Neuronal stem cell (in vitro differentiated cells): ENCODE measurements around the gene RAB21.

ENCODE experiments used
- DNase-seq: peaks from one replicate; pipeline ENCODE4 v3.0.0-alpha.2; 2013; ENCODE audit warnings: low spot score
- H2AFZ ChIP-seq: one replicate; pipeline ENCODE4 v1.6.1; 2013; ENCODE audit warnings: mild to moderate bottlenecking, low read length, inconsistent platforms
- H2AK5ac ChIP-seq: 2 replicates; pipeline ENCODE4 v1.6.1; 2013; ENCODE audit warnings: low read depth, mild to moderate bottlenecking, inconsistent platforms, low read length, moderate library complexity, mixed read lengths
- H2BK120ac ChIP-seq: 2 replicates; pipeline ENCODE4 v1.6.1; 2013; ENCODE audit warnings: low read depth, mild to moderate bottlenecking, inconsistent platforms, low read length, moderate library complexity, mixed read lengths
- H2BK12ac ChIP-seq: one replicate; pipeline ENCODE4 v1.6.1; 2013; ENCODE audit warnings: low read length, inconsistent platforms
- H2BK15ac ChIP-seq: 2 replicates; pipeline ENCODE4 v1.6.1; 2013; ENCODE audit warnings: mild to moderate bottlenecking, low read length, inconsistent platforms, mixed read lengths
- H2BK5ac ChIP-seq: one replicate; pipeline ENCODE4 v1.6.1; 2013; ENCODE audit warnings: inconsistent platforms, mild to moderate bottlenecking, low read length, moderate library complexity
- H3K14ac ChIP-seq: one replicate; pipeline ENCODE4 v1.6.1; 2013; ENCODE audit warnings: low read length, inconsistent platforms
- H3K18ac ChIP-seq: 2 replicates; pipeline ENCODE4 v1.6.1; 2013; ENCODE audit warnings: low read length, inconsistent platforms
- H3K23ac ChIP-seq: 2 replicates; pipeline ENCODE4 v1.6.1; 2013; ENCODE audit warnings: low read depth, mild to moderate bottlenecking, mixed read lengths, low read length, inconsistent platforms; ENCODE audit not compliant: poor library complexity
- H3K27ac ChIP-seq: replicated peaks from 3 replicates; pipeline ENCODE4 v1.5.1; 2013; ENCODE audit warnings: low read length, inconsistent platforms
- H3K27me3 ChIP-seq, 3 experiments: 2 replicates each; pipeline ENCODE4 v1.6.1; 2013; ENCODE audit warnings: low read length in 3 of 3, mild to moderate bottlenecking in 2 of 3, inconsistent platforms in 1 of 3, low read depth in 1 of 3, mixed read lengths in 1 of 3, moderate library complexity in 1 of 3; ENCODE audit not compliant: control insufficient read depth in 3 of 3, insufficient read depth in 3 of 3
- H3K36me3 ChIP-seq, 2 donors: replicated peaks in 1 of 2; 2 replicates each; pipeline ENCODE4 v1.6.1; 2013; ENCODE audit warnings: low read length in 2 of 2; ENCODE audit not compliant: control insufficient read depth in 2 of 2, insufficient read depth in 2 of 2
- H3K4ac ChIP-seq: 2 replicates; pipeline ENCODE4 v1.6.1; 2013; ENCODE audit warnings: inconsistent platforms, mild to moderate bottlenecking, low read length, moderate library complexity
- H3K4me1 ChIP-seq, 2 donors: 1 replicate in 1 of 2; 2 replicates in 1 of 2; pipeline ENCODE4 v1.6.1; 2013; ENCODE audit warnings: low read length in 2 of 2, low read depth in 1 of 2; ENCODE audit not compliant: control insufficient read depth in 2 of 2, insufficient read depth in 1 of 2
- H3K4me2 ChIP-seq: one replicate; pipeline ENCODE4 v1.6.1; 2013; ENCODE audit warnings: mild to moderate bottlenecking, low read length, inconsistent platforms; ENCODE audit not compliant: insufficient read depth, poor library complexity, severe bottlenecking
- H3K4me3 ChIP-seq, 2 donors: 2 replicates each; pipeline ENCODE4 v1.5.1; 2013; ENCODE audit warnings: low read length in 2 of 2, mild to moderate bottlenecking in 2 of 2, inconsistent platforms in 1 of 2, moderate library complexity in 1 of 2
- H3K79me1 ChIP-seq: one replicate; pipeline ENCODE4 v1.6.1; 2013; ENCODE audit warnings: low read depth, mild to moderate bottlenecking, inconsistent platforms, low read length, moderate library complexity
- H3K9ac ChIP-seq: one replicate; pipeline ENCODE4 v1.6.1; 2013; ENCODE audit warnings: mild to moderate bottlenecking, low read depth, low read length, inconsistent platforms; ENCODE audit not compliant: poor library complexity
- H3K9me3 ChIP-seq, 2 donors: replicated peaks in 1 of 2; 2 replicates each; pipeline versions ENCODE3 to v1.6.1; 2013; ENCODE audit warnings: low read length in 2 of 2, mild to moderate bottlenecking in 2 of 2, inconsistent platforms in 1 of 2, low read depth in 1 of 2, mixed read lengths in 1 of 2, moderate library complexity in 1 of 2; ENCODE audit not compliant: control insufficient read depth in 2 of 2, insufficient read depth in 1 of 2
- H4K8ac ChIP-seq: one replicate; pipeline ENCODE4 v1.6.1; 2013; ENCODE audit warnings: low read depth, mild to moderate bottlenecking, inconsistent platforms, low read length, moderate library complexity
- H4K91ac ChIP-seq: one replicate; pipeline ENCODE4 v1.6.1; 2013; ENCODE audit warnings: low read length, low read depth, mild to moderate bottlenecking, inconsistent platforms; ENCODE audit not compliant: poor library complexity
- WGBS, 2 donors: extraction: QIAGEN DNeasy Blood & Tissue Kit; methylation state at CpG; one replicate each; pipeline ENCODE4 v1.1.7; 2013; ENCODE audit warnings: missing lambda C conversion rate in 2 of 2, mixed read lengths in 1 of 2; ENCODE audit not compliant: insufficient read length in 2 of 2, insufficient replicate concordance in 1 of 2; ENCODE audit errors: extremely low coverage in 2 of 2; 5-methylcytosine and 5-hydroxymethylcytosine counted together

The RAB21 gene

DNA sequence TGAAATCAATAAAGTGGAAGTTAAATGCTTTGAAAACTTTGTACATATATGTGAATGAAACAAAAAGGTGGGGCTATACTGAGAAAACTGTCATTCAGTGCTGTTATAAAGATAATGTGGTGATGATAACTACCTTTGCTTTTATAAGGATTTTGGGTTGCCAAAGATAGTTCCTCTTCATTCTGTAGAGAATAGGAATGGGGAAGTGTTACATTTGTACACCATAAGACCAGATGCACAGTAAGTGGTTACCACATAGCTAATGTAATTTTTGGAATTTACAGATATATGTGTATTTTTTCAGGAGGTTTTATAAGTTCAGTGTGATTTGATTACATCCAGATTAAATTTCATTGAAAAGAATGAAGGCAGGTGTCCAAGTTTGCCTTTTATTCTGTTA lies 18.1 kb downstream of the RAB21 start:
- H2AFZ ChIP-seq, result no peak overlapping the region

GRCh38 chr12:71780237-71780822 lies 25.7 kb downstream of the RAB21 start:
- no peak overlapping the region for H3K4me3 ChIP-seq
- no peak overlapping the region for H2BK120ac ChIP-seq
- H3K27ac ChIP-seq, result no peak overlapping the region
- no peak overlapping the region for H4K91ac ChIP-seq
- no peak overlapping the region for H2AK5ac ChIP-seq
- DNase-seq, result no peak
- H2BK15ac ChIP-seq, result no peak overlapping the region
- H4K8ac ChIP-seq, result no peak overlapping the region
- H3K9ac ChIP-seq, result no peak overlapping the region
- no peaks in the 10 kb centered on the region for H3K79me1 ChIP-seq
- H3K4ac ChIP-seq, result no peak overlapping the region
- no CpG with 5 or more reads among the region's 3 CpGs for WGBS, 2 donors
- no peak overlapping the region for H3K18ac ChIP-seq
- H3K27me3 ChIP-seq, result no peaks in the 10 kb centered on the region
- no peak overlapping the region for H3K23ac ChIP-seq
- no peak overlapping the region for H3K4me2 ChIP-seq
- no peak overlapping the region for H3K14ac ChIP-seq
- H2BK5ac ChIP-seq, result no peak overlapping the region
- no peak overlapping the region for H2AFZ ChIP-seq
- no peak overlapping the region for H2BK12ac ChIP-seq
- no peaks in the 10 kb centered on the region for H3K9me3 ChIP-seq
- H3K4me1 ChIP-seq, result no peaks in the 10 kb centered on the region
- H3K36me3 ChIP-seq, result peaks cover 3 to 85% of the 10 kb centered on the region in 2 donors

More for the DNA sequence above, 18.1 kb downstream of the RAB21 start:
- Histone ChIP-seq H3K18ac (no peak overlapping the region), H3K9me3 (no peaks in the 10 kb centered on the region), H3K9ac (no peak overlapping the region), H3K27ac (no peak overlapping the region), H4K91ac (no peak overlapping the region), H3K4me3 (no peak overlapping the region), H3K23ac (no peak overlapping the region), H2AK5ac (no peak overlapping the region), H3K4ac (no peak overlapping the region), H3K36me3 (peaks cover 2 to 79% of the 10 kb centered on the region in 2 donors), H3K4me2 (no peak overlapping the region), H2BK15ac (no peak overlapping the region), H3K27me3 (no peaks in the 10 kb centered on the region), H3K4me1 (no peaks in the 10 kb centered on the region), H2BK5ac (no peak overlapping the region), H2BK12ac (no peak overlapping the region), H3K14ac (no peak overlapping the region), H2BK120ac (no peak overlapping the region), H4K8ac (no peak overlapping the region), H3K79me1 (no peaks in the 10 kb centered on the region)
- DNase-seq, result no peak

DNA sequence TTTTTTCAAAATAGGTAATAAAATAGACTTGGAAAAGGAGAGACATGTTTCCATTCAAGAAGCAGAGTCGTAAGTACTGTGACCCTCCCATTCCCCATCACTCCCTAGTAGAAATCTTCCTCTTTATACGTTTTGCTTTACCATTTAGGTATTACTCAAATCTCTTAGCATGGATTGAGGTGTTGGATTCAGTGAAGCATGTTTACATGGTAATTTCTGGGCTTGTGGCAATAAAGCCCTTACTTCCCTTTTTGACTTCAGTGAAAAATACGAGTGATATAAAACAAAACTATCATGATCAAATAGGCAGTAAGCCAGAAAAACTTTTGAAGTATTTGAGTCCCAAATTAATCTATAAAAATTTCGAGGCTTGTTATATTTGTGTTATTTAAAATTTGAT lies 27.4 kb downstream of the RAB21 start:
- no peak overlapping the region for H2BK5ac ChIP-seq
- no peak overlapping the region for H3K4ac ChIP-seq
- no peak overlapping the region for H3K27ac ChIP-seq
- no peak overlapping the region for H2BK120ac ChIP-seq
- H3K4me1 ChIP-seq, result no peaks in the 10 kb centered on the region
- no peak overlapping the region for H3K18ac ChIP-seq
- H3K23ac ChIP-seq, result no peak overlapping the region
- no peak overlapping the region for H3K4me2 ChIP-seq
- no peak overlapping the region for H2AFZ ChIP-seq
- WGBS, 2 donors, result no CpG with 5 or more reads among the region's 4 CpGs
- peaks cover 5 to 86% of the 10 kb centered on the region in 2 donors for H3K36me3 ChIP-seq
- no peak overlapping the region for H2BK12ac ChIP-seq
- no peak overlapping the region for H3K4me3 ChIP-seq
- no peaks in the 10 kb centered on the region for H3K9me3 ChIP-seq
- no peak overlapping the region for H3K9ac ChIP-seq
- H3K27me3 ChIP-seq, result no peaks in the 10 kb centered on the region
- H3K79me1 ChIP-seq, result no peaks in the 10 kb centered on the region
- no peak overlapping the region for H2BK15ac ChIP-seq
- no peak overlapping the region for H3K14ac ChIP-seq
- H4K8ac ChIP-seq, result no peak overlapping the region
- H2AK5ac ChIP-seq, result no peak overlapping the region
- DNase-seq, result no peak
- no peak overlapping the region for H4K91ac ChIP-seq

GRCh38 chr12:71786829-71787228 lies 32.2 kb downstream of the RAB21 start:
- Histone ChIP-seq H3K4me3 (no peak overlapping the region), H3K14ac (no peak overlapping the region), H3K23ac (no peak overlapping the region), H3K18ac (no peak overlapping the region), H3K9me3 (no peaks in the 10 kb centered on the region), H4K91ac (no peak overlapping the region), H3K9ac (no peak overlapping the region), H2BK12ac (no peak overlapping the region), H2AFZ (no peak overlapping the region), H3K4ac (no peak overlapping the region), H4K8ac (no peak overlapping the region), H3K27ac (no peak overlapping the region), H3K27me3 (no peaks in the 10 kb centered on the region), H2AK5ac (no peak overlapping the region), H3K79me1 (no peaks in the 10 kb centered on the region), H2BK5ac (no peak overlapping the region), H2BK120ac (no peak overlapping the region), H3K36me3 (peaks cover 5 to 76% of the 10 kb centered on the region in 2 donors), H2BK15ac (no peak overlapping the region), H3K4me2 (no peak overlapping the region), H3K4me1 (no peaks in the 10 kb centered on the region)
- no CpG with 5 or more reads among the region's 1 CpG for WGBS, 2 donors
- no peak for DNase-seq
